Thyroid gland (tissue), 4 donors: ENCODE data around the gene UGGT1.

Experiments
- CTCF ChIP-seq, 6 experiments: fragments of 200-600 bp in 3 of 6; fragments of 450-650 bp in 3 of 6; sonication (generic) in 3 of 6; IDR thresholded peaks; one replicate each; pipeline ENCODE4 v1.5.1; 2016 to 2019; ENCODE audit warnings: antibody characterized with exemption in 6 of 6, mild to moderate bottlenecking in 2 of 6, inconsistent platforms in 1 of 6, moderate library complexity in 1 of 6
- POLR2A ChIP-seq, 2 donors: fragments of 450-650 bp; IDR thresholded peaks; one replicate each; pipeline ENCODE4 v1.6.1; 2017; ENCODE audit warnings: antibody characterized with exemption in 2 of 2, mild to moderate bottlenecking in 2 of 2, moderate library complexity in 1 of 2

GRCh38 chr2:128145651-128146050 is 54.7 kb downstream of the UGGT1 start:
- TF ChIP-seq CTCF (IDR thresholded peaks at IDR 0.05) (no peak), POLR2A (IDR thresholded peaks at IDR 0.05) (no peak)
